Neural cell (in vitro differentiated cells): ENCODE results near the gene PTPRD. TPM values are rescaled to one million over a fixed set of nuclear protein-coding genes. Genes with fewer than 3 reads are reported as not detected.

Experiments used
- H2AFZ ChIP-seq: fragments of 200-600, 300-800 bp; sonication (generic), shearing (Covaris generic); 2 replicates; pipeline ENCODE4 v1.6.0; 2014; ENCODE audit warnings: low read depth, mild to moderate bottlenecking, antibody characterized with exemption, low read length, moderate library complexity
- H3F3A ChIP-seq: fragments of 200-600 bp; shearing (Covaris generic); 2 replicates; pipeline ENCODE4 v1.6.1; 2016; ENCODE audit warnings: mild to moderate bottlenecking, moderate library complexity, mixed read lengths, antibody characterized with exemption, low read length; ENCODE audit not compliant: insufficient read depth, poor library complexity, severe bottlenecking
- H3K27ac ChIP-seq: fragments of 200-600, 300-800 bp; sonication (generic), shearing (Covaris generic); 2 replicates; pipeline ENCODE4 v1.5.1; 2014; ENCODE audit warnings: mild to moderate bottlenecking, low read length, moderate library complexity
- H3K27me3 ChIP-seq: fragments of 300-800, 200-600 bp; sonication (generic), shearing (Covaris generic); 2 replicates; pipeline ENCODE4 v1.6.0; 2014; ENCODE audit warnings: mild to moderate bottlenecking, low read depth, low read length, moderate library complexity; ENCODE audit not compliant: insufficient read depth
- H3K36me3 ChIP-seq: fragments of 300-800, 200-600 bp; sonication (generic), shearing (Covaris generic); 2 replicates; pipeline ENCODE4 v1.5.1; 2014; ENCODE audit warnings: mild to moderate bottlenecking, antibody characterized with exemption, low read length, moderate library complexity; ENCODE audit not compliant: insufficient read depth
- H3K4me2 ChIP-seq: fragments of 300-800, 200-600 bp; sonication (generic), shearing (Covaris generic); 2 replicates; pipeline ENCODE4 v1.6.0; 2014; ENCODE audit warnings: mild to moderate bottlenecking, low read length
- H3K4me3 ChIP-seq: fragments of 300-800, 200-600 bp; sonication (generic), shearing (Covaris generic); 2 replicates; pipeline ENCODE4 v1.5.1; 2014; ENCODE audit warnings: mild to moderate bottlenecking, low read length, moderate library complexity
- H3K79me2 ChIP-seq: fragments of 200-600 bp; shearing (Covaris generic); replicated peaks from 2 replicates; pipeline ENCODE4 v1.6.0; 2014; ENCODE audit warnings: mild to moderate bottlenecking, low read length, moderate library complexity; ENCODE audit not compliant: insufficient read depth
- H3K9ac ChIP-seq: fragments of 300-800, 200-600 bp; sonication (generic), shearing (Covaris generic); 2 replicates; pipeline ENCODE4 v1.6.1; 2016; ENCODE audit warnings: mild to moderate bottlenecking, low read length, mixed read lengths
- H3K9me2 ChIP-seq: fragments of 200-600 bp; shearing (Covaris generic); 2 replicates; pipeline ENCODE4 v1.6.1; 2016; ENCODE audit warnings: mild to moderate bottlenecking, low read length, mixed read lengths; ENCODE audit not compliant: insufficient read depth
- H3K9me3 ChIP-seq: fragments of 200-600, 300-800 bp; sonication (generic), shearing (Covaris generic); 2 replicates; pipeline ENCODE4 v1.6.1; 2016; ENCODE audit warnings: mild to moderate bottlenecking, mixed run types, low read length, moderate library complexity, mixed read lengths
- H4K20me1 ChIP-seq: fragments of 200-600 bp; shearing (Covaris generic); 2 replicates; pipeline ENCODE4 v1.6.1; 2016; ENCODE audit warnings: mild to moderate bottlenecking, mixed run types; ENCODE audit not compliant: insufficient read depth
- EP300 ChIP-seq: fragments of 450-650 bp; conservative IDR thresholded peaks from 2 replicates; pipeline ENCODE4 v1.6.1; 2014; ENCODE audit warnings: antibody characterized with exemption, mild to moderate bottlenecking, moderate library complexity; ENCODE audit not compliant: poor library complexity, severe bottlenecking
- EZH2 ChIP-seq: fragments of 200-600, 300-800 bp; shearing (Covaris generic), sonication (generic); IDR thresholded peaks from 2 replicates; pipeline ENCODE4 v1.6.1; 2014; ENCODE audit warnings: antibody characterized with exemption, low read length, borderline replicate concordance, mild to moderate bottlenecking; ENCODE audit not compliant: insufficient read depth, poor library complexity, severe bottlenecking
- MXI1 ChIP-seq: fragments of 450-650 bp; conservative IDR thresholded peaks from 2 replicates; pipeline ENCODE4 v1.6.1; 2014; ENCODE audit warnings: antibody characterized with exemption, mild to moderate bottlenecking; ENCODE audit not compliant: poor library complexity, severe bottlenecking
- POLR2AphosphoS5 ChIP-seq: IDR thresholded peaks from 2 replicates; pipeline ENCODE4 v1.6.1; 2012
- RAD21 ChIP-seq: fragments of 450-650 bp; conservative IDR thresholded peaks from 2 replicates; pipeline ENCODE4 v1.6.1; 2014; ENCODE audit warnings: antibody characterized with exemption, mild to moderate bottlenecking, moderate library complexity
- SMC3 ChIP-seq: fragments of 450-650 bp; conservative IDR thresholded peaks from 2 replicates; pipeline ENCODE4 v1.6.1; 2014; ENCODE audit warnings: antibody characterized with exemption, mild to moderate bottlenecking, moderate library complexity; ENCODE audit not compliant: poor library complexity
- TAF1 ChIP-seq: IDR thresholded peaks from 2 replicates; pipeline ENCODE4 v1.6.1; 2012; ENCODE audit warnings: low read depth
- polyA plus RNA-seq: library from polyadenylated mRNA; depleted of rRNA; stranded (reverse); fragments of >200 nt; gene quantifications from 2 replicates; pipeline ENCODE4 v1.2.3, GENCODE V29; 2014
- TF ChIP-seq, protein P1 (sequence below): IDR thresholded peaks from 2 replicates; pipeline ENCODE4 v1.6.1; 2012; ENCODE audit warnings: borderline replicate concordance
- TF ChIP-seq, protein P2 (sequence below): fragments of 450-650 bp; IDR thresholded peaks from 2 replicates; pipeline ENCODE4 v1.5.1; 2014; ENCODE audit warnings: antibody characterized with exemption, mild to moderate bottlenecking, moderate library complexity; ENCODE audit not compliant: poor library complexity, severe bottlenecking

The PTPRD gene
- polyA plus RNA-seq, 1 donor from 2014 or later: 143 TPM

DNA sequence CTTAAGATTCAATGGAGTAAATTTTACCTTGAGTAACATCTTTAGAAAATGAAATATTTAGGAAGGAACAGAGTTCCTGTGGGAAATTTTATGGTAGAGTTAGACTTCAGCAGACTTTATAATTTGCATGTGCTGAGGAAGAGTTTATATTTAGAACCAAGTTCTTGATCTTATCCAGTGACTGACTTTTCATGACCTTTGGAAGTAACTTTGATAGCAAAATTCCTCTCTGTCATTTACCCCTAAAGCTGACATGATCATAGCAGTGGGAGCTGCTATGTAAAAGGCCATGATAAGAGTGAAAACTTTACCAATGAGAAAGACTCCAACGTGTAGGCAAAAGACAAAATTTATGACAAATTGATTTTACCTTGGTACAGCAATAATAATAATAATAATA is 1741.4 kb downstream of the PTPRD start:
- no peak overlapping the region for H3K4me2 ChIP-seq
- H3K9me2 ChIP-seq: no peaks in the 10 kb centered on the region
- H3K27ac ChIP-seq: no peak overlapping the region
- TF ChIP-seq, protein P1, sequence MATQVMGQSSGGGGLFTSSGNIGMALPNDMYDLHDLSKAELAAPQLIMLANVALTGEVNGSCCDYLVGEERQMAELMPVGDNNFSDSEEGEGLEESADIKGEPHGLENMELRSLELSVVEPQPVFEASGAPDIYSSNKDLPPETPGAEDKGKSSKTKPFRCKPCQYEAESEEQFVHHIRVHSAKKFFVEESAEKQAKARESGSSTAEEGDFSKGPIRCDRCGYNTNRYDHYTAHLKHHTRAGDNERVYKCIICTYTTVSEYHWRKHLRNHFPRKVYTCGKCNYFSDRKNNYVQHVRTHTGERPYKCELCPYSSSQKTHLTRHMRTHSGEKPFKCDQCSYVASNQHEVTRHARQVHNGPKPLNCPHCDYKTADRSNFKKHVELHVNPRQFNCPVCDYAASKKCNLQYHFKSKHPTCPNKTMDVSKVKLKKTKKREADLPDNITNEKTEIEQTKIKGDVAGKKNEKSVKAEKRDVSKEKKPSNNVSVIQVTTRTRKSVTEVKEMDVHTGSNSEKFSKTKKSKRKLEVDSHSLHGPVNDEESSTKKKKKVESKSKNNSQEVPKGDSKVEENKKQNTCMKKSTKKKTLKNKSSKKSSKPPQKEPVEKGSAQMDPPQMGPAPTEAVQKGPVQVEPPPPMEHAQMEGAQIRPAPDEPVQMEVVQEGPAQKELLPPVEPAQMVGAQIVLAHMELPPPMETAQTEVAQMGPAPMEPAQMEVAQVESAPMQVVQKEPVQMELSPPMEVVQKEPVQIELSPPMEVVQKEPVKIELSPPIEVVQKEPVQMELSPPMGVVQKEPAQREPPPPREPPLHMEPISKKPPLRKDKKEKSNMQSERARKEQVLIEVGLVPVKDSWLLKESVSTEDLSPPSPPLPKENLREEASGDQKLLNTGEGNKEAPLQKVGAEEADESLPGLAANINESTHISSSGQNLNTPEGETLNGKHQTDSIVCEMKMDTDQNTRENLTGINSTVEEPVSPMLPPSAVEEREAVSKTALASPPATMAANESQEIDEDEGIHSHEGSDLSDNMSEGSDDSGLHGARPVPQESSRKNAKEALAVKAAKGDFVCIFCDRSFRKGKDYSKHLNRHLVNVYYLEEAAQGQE: no peak
- TF ChIP-seq TAF1: no peak
- TF ChIP-seq, protein P2, sequence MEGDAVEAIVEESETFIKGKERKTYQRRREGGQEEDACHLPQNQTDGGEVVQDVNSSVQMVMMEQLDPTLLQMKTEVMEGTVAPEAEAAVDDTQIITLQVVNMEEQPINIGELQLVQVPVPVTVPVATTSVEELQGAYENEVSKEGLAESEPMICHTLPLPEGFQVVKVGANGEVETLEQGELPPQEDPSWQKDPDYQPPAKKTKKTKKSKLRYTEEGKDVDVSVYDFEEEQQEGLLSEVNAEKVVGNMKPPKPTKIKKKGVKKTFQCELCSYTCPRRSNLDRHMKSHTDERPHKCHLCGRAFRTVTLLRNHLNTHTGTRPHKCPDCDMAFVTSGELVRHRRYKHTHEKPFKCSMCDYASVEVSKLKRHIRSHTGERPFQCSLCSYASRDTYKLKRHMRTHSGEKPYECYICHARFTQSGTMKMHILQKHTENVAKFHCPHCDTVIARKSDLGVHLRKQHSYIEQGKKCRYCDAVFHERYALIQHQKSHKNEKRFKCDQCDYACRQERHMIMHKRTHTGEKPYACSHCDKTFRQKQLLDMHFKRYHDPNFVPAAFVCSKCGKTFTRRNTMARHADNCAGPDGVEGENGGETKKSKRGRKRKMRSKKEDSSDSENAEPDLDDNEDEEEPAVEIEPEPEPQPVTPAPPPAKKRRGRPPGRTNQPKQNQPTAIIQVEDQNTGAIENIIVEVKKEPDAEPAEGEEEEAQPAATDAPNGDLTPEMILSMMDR: no peak
- no peak for TF ChIP-seq EZH2
- no peak for TF ChIP-seq SMC3
- TF ChIP-seq MXI1: no peak
- no peak for TF ChIP-seq POLR2AphosphoS5
- no peak for TF ChIP-seq RAD21
- TF ChIP-seq EP300: no peak
- no peak overlapping the region for H3K9ac ChIP-seq
- no peaks in the 10 kb centered on the region for H3K79me2 ChIP-seq
- no peak overlapping the region for H3K4me3 ChIP-seq
- no peaks in the 10 kb centered on the region for H3K36me3 ChIP-seq
- no peaks in the 10 kb centered on the region for H3K9me3 ChIP-seq
- H3F3A ChIP-seq: no peaks in the 10 kb centered on the region
- no peaks in the 10 kb centered on the region for H3K27me3 ChIP-seq
- H4K20me1 ChIP-seq: no peaks in the 10 kb centered on the region
- no peak overlapping the region for H2AFZ ChIP-seq

DNA sequence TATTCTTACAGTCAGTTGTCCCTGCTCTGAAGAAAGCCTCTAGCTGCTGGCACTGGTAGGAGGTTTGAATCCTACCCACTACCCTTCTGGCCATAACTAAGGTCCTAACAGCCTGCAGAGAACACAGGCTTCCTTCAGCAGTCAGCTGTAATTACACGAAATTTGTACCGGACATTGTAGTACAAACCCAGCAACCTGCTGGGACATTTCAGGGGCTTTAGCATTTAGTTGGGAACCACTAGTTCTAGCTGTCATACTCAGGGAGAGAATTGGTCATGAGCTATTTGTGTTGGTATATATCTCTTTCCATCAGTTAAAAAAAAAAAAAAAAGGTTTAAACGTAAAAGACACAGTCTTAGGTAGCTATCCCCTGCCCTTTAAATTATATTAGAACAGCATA is 1743.0 kb downstream of the PTPRD start:
- Histone ChIP-seq H3K36me3 (no peaks in the 10 kb centered on the region), H3K9ac (no peak overlapping the region), H4K20me1 (no peaks in the 10 kb centered on the region), H3K4me2 (no peak overlapping the region), H3F3A (no peaks in the 10 kb centered on the region), H3K9me2 (no peaks in the 10 kb centered on the region), H3K9me3 (no peaks in the 10 kb centered on the region), H3K4me3 (no peak overlapping the region), H2AFZ (no peak overlapping the region), H3K27ac (no peak overlapping the region), H3K79me2 (no peaks in the 10 kb centered on the region), H3K27me3 (no peaks in the 10 kb centered on the region)
- no peak for TF ChIP-seq POLR2AphosphoS5
- TF ChIP-seq EZH2: no peak
- no peak for TF ChIP-seq MXI1
- TF ChIP-seq, protein P1: no peak
- no peak for TF ChIP-seq SMC3
